ENCODE data around the gene MAD1L1.

Gene MAD1L1

DNA sequence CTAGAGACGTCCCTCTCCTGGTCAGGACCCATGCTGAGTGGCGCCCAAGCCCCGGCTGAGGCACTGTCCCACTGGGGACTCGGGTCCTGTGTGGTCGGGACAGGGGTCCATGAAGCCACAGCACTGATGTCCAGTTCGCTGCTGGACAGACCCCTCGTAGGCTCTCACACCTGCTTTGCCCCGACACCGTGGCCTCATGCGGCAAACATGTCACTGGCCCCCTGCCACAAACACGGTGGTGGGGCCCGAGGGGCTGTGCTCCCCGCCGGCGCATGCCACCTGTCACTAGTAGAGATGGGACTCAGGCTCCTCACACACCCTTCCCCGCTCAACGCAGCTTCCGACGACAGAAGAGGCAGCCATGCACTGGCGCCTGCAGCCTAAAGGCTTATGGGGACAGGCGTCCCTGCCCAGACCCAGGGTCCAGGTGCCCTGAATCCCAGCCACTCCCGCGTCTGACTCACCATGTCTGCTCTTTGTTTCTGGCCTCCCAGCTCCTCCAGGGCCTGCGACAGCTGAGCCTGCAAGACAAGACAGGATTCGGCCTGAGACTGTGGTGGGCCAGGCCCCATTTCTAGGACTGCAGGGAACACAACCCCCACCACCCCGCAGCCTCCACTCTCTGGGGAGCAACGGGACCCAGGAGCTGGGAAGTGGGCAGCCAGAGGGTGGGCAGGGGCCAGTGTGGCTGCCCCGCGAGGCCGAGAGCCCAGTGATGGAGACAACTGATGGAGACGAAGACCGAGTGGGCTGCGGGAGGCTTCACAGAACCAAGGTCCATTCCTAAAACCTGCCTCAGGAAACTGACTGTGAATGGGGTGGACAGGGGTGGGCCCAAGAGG, 230.9 kb downstream of the MAD1L1 start:
- Histone ChIP-seq H3K27ac (ENCODE audit: low read depth, low read length) (no peak overlapping the region), H3K4me3 (ENCODE audit: insufficient read depth, low read length, poor library complexity, severe bottlenecking) (no peak overlapping the region), H3K4me2 (ENCODE audit: low read depth, low read length, poor library complexity, severe bottlenecking) (no peak overlapping the region), H3K9me3 (ENCODE audit: insufficient read depth, low read length) (no peaks in the 10 kb centered on the region), H3K79me2 (ENCODE audit: insufficient read depth, low read length) (no peaks in the 10 kb centered on the region), H2AFZ (ENCODE audit: low read depth, low read length, severe bottlenecking) (no peak overlapping the region), H3K9ac (ENCODE audit: low read length) (no peak overlapping the region), H3K36me3 (ENCODE audit: low read length) (no peaks in the 10 kb centered on the region), H3F3A (ENCODE audit: insufficient read depth) (no peaks in the 10 kb centered on the region), H4K20me1 (ENCODE audit: low read depth, low read length) (no peaks in the 10 kb centered on the region), H3K9me2 (replicated peaks; ENCODE audit: insufficient read depth, low read length) (no peaks in the 10 kb centered on the region), H3K27me3 (ENCODE audit: low read length) (no peaks in the 10 kb centered on the region)
- TF ChIP-seq, protein P1, sequence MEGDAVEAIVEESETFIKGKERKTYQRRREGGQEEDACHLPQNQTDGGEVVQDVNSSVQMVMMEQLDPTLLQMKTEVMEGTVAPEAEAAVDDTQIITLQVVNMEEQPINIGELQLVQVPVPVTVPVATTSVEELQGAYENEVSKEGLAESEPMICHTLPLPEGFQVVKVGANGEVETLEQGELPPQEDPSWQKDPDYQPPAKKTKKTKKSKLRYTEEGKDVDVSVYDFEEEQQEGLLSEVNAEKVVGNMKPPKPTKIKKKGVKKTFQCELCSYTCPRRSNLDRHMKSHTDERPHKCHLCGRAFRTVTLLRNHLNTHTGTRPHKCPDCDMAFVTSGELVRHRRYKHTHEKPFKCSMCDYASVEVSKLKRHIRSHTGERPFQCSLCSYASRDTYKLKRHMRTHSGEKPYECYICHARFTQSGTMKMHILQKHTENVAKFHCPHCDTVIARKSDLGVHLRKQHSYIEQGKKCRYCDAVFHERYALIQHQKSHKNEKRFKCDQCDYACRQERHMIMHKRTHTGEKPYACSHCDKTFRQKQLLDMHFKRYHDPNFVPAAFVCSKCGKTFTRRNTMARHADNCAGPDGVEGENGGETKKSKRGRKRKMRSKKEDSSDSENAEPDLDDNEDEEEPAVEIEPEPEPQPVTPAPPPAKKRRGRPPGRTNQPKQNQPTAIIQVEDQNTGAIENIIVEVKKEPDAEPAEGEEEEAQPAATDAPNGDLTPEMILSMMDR (IDR thresholded peaks at IDR 0.05; ENCODE audit: insufficient read depth, low read length, poor library complexity, severe bottlenecking), result no peak
- no peak for TF ChIP-seq EZH2phosphoT487 (conservative IDR thresholded peaks at IDR 0.05; ENCODE audit: low read length)

DNA sequence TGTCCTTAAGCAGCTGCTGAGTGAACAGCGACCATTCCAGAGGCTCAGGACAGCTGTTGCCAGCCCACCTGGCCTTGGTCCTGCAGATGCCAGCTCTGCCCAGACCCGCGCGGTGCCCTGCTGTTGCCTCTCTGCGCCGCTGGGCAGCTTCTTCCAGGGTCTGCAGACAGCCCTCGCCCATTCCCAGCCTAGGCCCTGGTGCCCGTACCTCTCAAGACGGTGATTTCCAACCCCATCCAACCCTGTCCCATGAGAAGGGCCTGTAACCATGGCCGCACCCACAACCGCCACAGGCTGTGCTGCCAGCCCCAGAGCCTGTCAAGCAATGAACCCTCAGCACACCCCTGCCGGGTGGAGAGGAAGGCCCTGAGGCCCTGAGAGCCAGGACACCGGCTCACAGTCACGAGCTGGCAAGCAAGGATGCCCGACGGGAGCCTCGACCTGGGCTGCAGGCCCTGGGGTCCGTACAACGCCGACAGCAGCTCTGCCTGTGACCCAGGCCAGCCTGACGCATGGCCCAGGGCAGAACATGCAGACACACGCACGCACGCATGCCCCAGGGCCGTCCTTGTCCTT, 231.9 kb downstream of the MAD1L1 start:
- Histone ChIP-seq H3K27me3 (ENCODE audit: low read length) (no peaks in the 10 kb centered on the region), H3K9me2 (replicated peaks; ENCODE audit: insufficient read depth, low read length) (no peaks in the 10 kb centered on the region), H3K9me3 (ENCODE audit: insufficient read depth, low read length) (no peaks in the 10 kb centered on the region), H3K9ac (ENCODE audit: low read length) (no peak overlapping the region), H3K27ac (ENCODE audit: low read depth, low read length) (no peak overlapping the region), H2AFZ (ENCODE audit: low read depth, low read length, severe bottlenecking) (no peak overlapping the region), H3F3A (ENCODE audit: insufficient read depth) (no peaks in the 10 kb centered on the region), H3K36me3 (ENCODE audit: low read length) (no peaks in the 10 kb centered on the region), H3K79me2 (ENCODE audit: insufficient read depth, low read length) (no peaks in the 10 kb centered on the region), H3K4me2 (ENCODE audit: low read depth, low read length, poor library complexity, severe bottlenecking) (no peak overlapping the region), H4K20me1 (ENCODE audit: low read depth, low read length) (no peaks in the 10 kb centered on the region), H3K4me3 (ENCODE audit: insufficient read depth, low read length, poor library complexity, severe bottlenecking) (no peak overlapping the region)
- TF ChIP-seq, protein P1 (IDR thresholded peaks at IDR 0.05; ENCODE audit: insufficient read depth, low read length, poor library complexity, severe bottlenecking), result no peak
- no peak for TF ChIP-seq EZH2phosphoT487 (conservative IDR thresholded peaks at IDR 0.05; ENCODE audit: low read length)

DNA sequence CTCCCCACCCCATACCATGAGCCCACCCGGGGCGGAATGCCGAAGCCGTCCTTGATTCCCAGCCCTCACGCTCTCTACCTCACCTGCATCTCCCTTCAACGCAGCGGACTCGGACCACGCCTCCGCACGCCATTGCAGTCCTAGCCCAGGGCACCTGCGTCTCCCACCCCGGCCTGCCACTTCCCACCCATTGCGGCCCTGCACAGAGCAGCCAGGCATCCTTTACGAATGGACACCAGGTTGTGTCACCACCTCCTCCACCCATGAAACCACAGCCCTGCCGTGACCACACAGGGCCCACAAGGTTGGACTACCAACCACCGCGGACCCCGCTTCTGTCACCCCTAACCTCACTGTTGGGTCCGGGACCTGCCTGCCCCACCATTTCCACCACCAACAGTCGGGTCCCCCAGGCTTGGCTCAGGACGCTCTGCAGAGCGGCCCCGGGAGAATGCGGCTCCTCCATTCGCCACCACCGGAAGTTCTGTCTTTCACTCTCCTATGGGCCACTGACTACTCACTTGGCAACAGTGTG, 232.5 kb downstream of the MAD1L1 start:
- H3K9me2 ChIP-seq (replicated peaks; ENCODE audit: insufficient read depth, low read length), result no peaks in the 10 kb centered on the region
- no peaks in the 10 kb centered on the region for H4K20me1 ChIP-seq (ENCODE audit: low read depth, low read length)
- no peaks in the 10 kb centered on the region for H3K9me3 ChIP-seq (ENCODE audit: insufficient read depth, low read length)
- H3F3A ChIP-seq (ENCODE audit: insufficient read depth), result no peaks in the 10 kb centered on the region
- no peaks in the 10 kb centered on the region for H3K36me3 ChIP-seq (ENCODE audit: low read length)
- no peak overlapping the region for H2AFZ ChIP-seq (ENCODE audit: low read depth, low read length, severe bottlenecking)
- H3K4me2 ChIP-seq (ENCODE audit: low read depth, low read length, poor library complexity, severe bottlenecking), result no peak overlapping the region
- H3K79me2 ChIP-seq (ENCODE audit: insufficient read depth, low read length), result no peaks in the 10 kb centered on the region
- H3K4me3 ChIP-seq (ENCODE audit: insufficient read depth, low read length, poor library complexity, severe bottlenecking), result no peak overlapping the region
- no peaks in the 10 kb centered on the region for H3K27me3 ChIP-seq (ENCODE audit: low read length)
- no peak overlapping the region for H3K27ac ChIP-seq (ENCODE audit: low read depth, low read length)
- TF ChIP-seq, protein P1 (IDR thresholded peaks at IDR 0.05; ENCODE audit: insufficient read depth, low read length, poor library complexity, severe bottlenecking), result no peak
- TF ChIP-seq EZH2phosphoT487 (conservative IDR thresholded peaks at IDR 0.05; ENCODE audit: low read length), result no peak
- H3K9ac ChIP-seq (ENCODE audit: low read length), result no peak overlapping the region
